ENCODE measurements around the gene SLC39A11. TPM values are rescaled to one million over a fixed set of nuclear protein-coding genes. Genes with fewer than 3 reads are reported as not detected.
A peak's percentile ranks its signal among the peaks of the same experiment; 100 is the strongest.

SLC39A11 gene
- total and polyA plus RNA-seq, 2 of the 13 experiments (the other 11 are each of a cell fraction or from before 2014, with no cell fraction given), result 17.2 to 31.5 TPM

- TF ChIP-seq PHF8 (CRISPR knock-in tag; IDR thresholded peaks at IDR 0.05) (no peak), DMAP1 (CRISPR knock-in tag; IDR thresholded peaks at IDR 0.05) (no peak), ZMAT3 (CRISPR knock-in tag; conservative IDR thresholded peaks at IDR 0.05) (peak; percentile 68; the same call in 1 of the 2 replicates), UBTF (CRISPR knock-in tag; IDR thresholded peaks at IDR 0.05) (no peak), SATB2 (CRISPR knock-in tag; IDR thresholded peaks at IDR 0.05) (no peak), SMYD3 (CRISPR knock-in tag; IDR thresholded peaks at IDR 0.05) (0 out of 2 replicates have a peak, but pooled peaks have one; percentile 55), ADNP (CRISPR knock-in tag; IDR thresholded peaks at IDR 0.05) (0 out of 2 replicates have a peak, but pooled peaks have one; percentile 37), KLF13 (CRISPR knock-in tag; IDR thresholded peaks at IDR 0.05) (no peak), ZNF30 (CRISPR knock-in tag; IDR thresholded peaks at IDR 0.05) (no peak), ZFP82 (CRISPR knock-in tag; IDR thresholded peaks at IDR 0.05; ENCODE audit: borderline replicate concordance) (no peak), SMAD1 (CRISPR knock-in tag; IDR thresholded peaks at IDR 0.05; ENCODE audit: borderline replicate concordance, low read depth) (no peak), TFDP2 (CRISPR knock-in tag; IDR thresholded peaks at IDR 0.05) (peak; percentile 63), ZNF501 (CRISPR knock-in tag; IDR thresholded peaks at IDR 0.05) (peak; percentile 76), FOXK2 (IDR thresholded peaks at IDR 0.05) (peak; percentile 69; the same call in 1 of the 2 replicates), MYPOP (CRISPR knock-in tag; IDR thresholded peaks at IDR 0.05) (no peak), MIER2 (CRISPR knock-in tag; IDR thresholded peaks at IDR 0.05) (0 out of 2 replicates have a peak, but pooled peaks have one; percentile 25), TCF7 (IDR thresholded peaks at IDR 0.05; ENCODE audit: low read depth) (peak; percentile 70), NFKBIZ (CRISPR knock-in tag; IDR thresholded peaks at IDR 0.05) (peak; percentile 48; the same call in 1 of the 2 replicates), TEAD3 (CRISPR knock-in tag; optimal IDR thresholded peaks at IDR 0.05; ENCODE audit: borderline replicate concordance) (peak; percentile 47), KAT7 (CRISPR knock-in tag; IDR thresholded peaks at IDR 0.05; ENCODE audit: borderline replicate concordance) (no peak), GFI1 (CRISPR knock-in tag; IDR thresholded peaks at IDR 0.05; ENCODE audit: borderline replicate concordance) (peak; percentile 33; the same call in 1 of the 2 replicates), LCORL (IDR thresholded peaks at IDR 0.05) (peak; percentile 26; the same call in 1 of the 2 replicates), LCORL (CRISPR knock-in tag; IDR thresholded peaks at IDR 0.05) (no peak; the same call in 1 of the 2 replicates), ZNF264 (CRISPR knock-in tag; IDR thresholded peaks at IDR 0.05) (no peak), FOXK1 (CRISPR knock-in tag; IDR thresholded peaks at IDR 0.05; ENCODE audit: borderline replicate concordance, low read depth) (0 out of 2 replicates have a peak, but pooled peaks have one; percentile 72), IKZF5 (CRISPR knock-in tag; IDR thresholded peaks at IDR 0.05) (peak; percentile 76; the same call in 1 of the 2 replicates)
Observed at GRCh38 chr17:73090396-73091202, 1.9 kb downstream of the SLC39A11 start (continued).

Data from HepG2 (cell line).